ENCODE measurements around the gene SPCS2. TPM values are rescaled to one million over a fixed set of nuclear protein-coding genes. Genes with fewer than 3 reads are reported as not detected.

The SPCS2 gene
- total RNA-seq, 4 donors from 2014 or later, result 33.3 to 104 (median 47.0) TPM

GRCh38 chr11:74935285-74935684 is 13.8 kb upstream of the SPCS2 start:
- ATAC-seq (ENCODE audit: low FRiP score), result no peak
- no peak for DNase-seq (ENCODE audit: low spot score)
- TF ChIP-seq CTCF (IDR thresholded peaks at IDR 0.05), result no peak

GRCh38 chr11:74936087-74936486 is 13.0 kb upstream of the SPCS2 start:
- TF ChIP-seq CTCF (IDR thresholded peaks at IDR 0.05), result no peak
- DNase-seq (ENCODE audit: low spot score) (no peak), ATAC-seq (ENCODE audit: low FRiP score) (no peak)

- no peak for DNase-seq (ENCODE audit: low spot score)
These were observed 12.1 kb upstream of the SPCS2 start for GRCh38 chr11:74936976-74937375.

GRCh38 chr11:74937696-74938475 is 11.2 kb upstream of the SPCS2 start:
- ATAC-seq (ENCODE audit: low FRiP score), result no peak
- TF ChIP-seq CTCF (IDR thresholded peaks at IDR 0.05), result no peak
- DNase-seq (ENCODE audit: low spot score), result no peak

More at GRCh38 chr11:74936976-74937375, 12.1 kb upstream of the SPCS2 start:
- no peak for TF ChIP-seq CTCF (IDR thresholded peaks at IDR 0.05)
- no peak for ATAC-seq (ENCODE audit: low FRiP score)

GRCh38 chr11:74941492-74941891 is 7.6 kb upstream of the SPCS2 start:
- ATAC-seq (ENCODE audit: low FRiP score) (no peak), DNase-seq (ENCODE audit: low spot score) (no peak)
- TF ChIP-seq CTCF (IDR thresholded peaks at IDR 0.05), result no peak

GRCh38 chr11:74942073-74942759 is 6.8 kb upstream of the SPCS2 start:
- ATAC-seq (ENCODE audit: low FRiP score) (no peak), DNase-seq (ENCODE audit: low spot score) (no peak)
- no peak for TF ChIP-seq CTCF (IDR thresholded peaks at IDR 0.05)

- DNase-seq (ENCODE audit: low spot score) (no peak), ATAC-seq (ENCODE audit: low FRiP score) (no peak)
These were observed 544 bp upstream of the SPCS2 start for GRCh38 chr11:74948546-74948897.

More at GRCh38 chr11:74948546-74948897, 544 bp upstream of the SPCS2 start:
- no peak for TF ChIP-seq CTCF (IDR thresholded peaks at IDR 0.05)

All from omental fat pad (tissue), 4 donors.